ENCODE data around the gene ASAP3.

DNA sequence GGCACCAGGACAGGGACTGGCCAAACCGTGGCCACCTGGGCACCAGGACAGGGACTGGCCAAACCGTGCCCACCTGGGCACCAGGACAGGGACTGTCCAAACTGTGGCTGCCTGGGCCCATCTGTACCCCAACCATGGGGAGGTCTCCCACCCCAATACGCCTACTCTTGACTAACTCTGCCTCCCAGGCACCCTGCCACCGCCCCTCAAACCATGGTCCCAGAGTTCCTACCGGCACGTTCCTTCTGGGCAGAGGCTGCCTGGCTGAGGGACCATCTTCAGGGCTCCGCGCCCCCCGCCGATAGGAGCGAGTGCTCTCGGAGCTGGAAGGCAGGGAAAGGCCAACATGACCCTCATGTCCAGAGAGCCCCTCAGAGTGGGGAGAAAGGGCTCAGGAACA is 53.2 kb downstream of the ASAP3 start:
- no peak for TF ChIP-seq POLR2A (IDR thresholded peaks at IDR 0.05)
- TF ChIP-seq, protein P1, sequence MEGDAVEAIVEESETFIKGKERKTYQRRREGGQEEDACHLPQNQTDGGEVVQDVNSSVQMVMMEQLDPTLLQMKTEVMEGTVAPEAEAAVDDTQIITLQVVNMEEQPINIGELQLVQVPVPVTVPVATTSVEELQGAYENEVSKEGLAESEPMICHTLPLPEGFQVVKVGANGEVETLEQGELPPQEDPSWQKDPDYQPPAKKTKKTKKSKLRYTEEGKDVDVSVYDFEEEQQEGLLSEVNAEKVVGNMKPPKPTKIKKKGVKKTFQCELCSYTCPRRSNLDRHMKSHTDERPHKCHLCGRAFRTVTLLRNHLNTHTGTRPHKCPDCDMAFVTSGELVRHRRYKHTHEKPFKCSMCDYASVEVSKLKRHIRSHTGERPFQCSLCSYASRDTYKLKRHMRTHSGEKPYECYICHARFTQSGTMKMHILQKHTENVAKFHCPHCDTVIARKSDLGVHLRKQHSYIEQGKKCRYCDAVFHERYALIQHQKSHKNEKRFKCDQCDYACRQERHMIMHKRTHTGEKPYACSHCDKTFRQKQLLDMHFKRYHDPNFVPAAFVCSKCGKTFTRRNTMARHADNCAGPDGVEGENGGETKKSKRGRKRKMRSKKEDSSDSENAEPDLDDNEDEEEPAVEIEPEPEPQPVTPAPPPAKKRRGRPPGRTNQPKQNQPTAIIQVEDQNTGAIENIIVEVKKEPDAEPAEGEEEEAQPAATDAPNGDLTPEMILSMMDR (IDR thresholded peaks at IDR 0.05 in 8 of 11, conservative IDR thresholded peaks at IDR 0.05 in 3 of 11): no peak
